ENCODE data around the gene JARID2.

Gene JARID2

GRCh38 chr6:15500901-15501825 lies 255.3 kb downstream of the JARID2 start:
- no peak for DNase-seq

GRCh38 chr6:15501826-15502445 lies 256.1 kb downstream of the JARID2 start:
- no peak for DNase-seq

GRCh38 chr6:15502446-15503345 lies 256.8 kb downstream of the JARID2 start:
- no peak for DNase-seq

GRCh38 chr6:15503346-15503680 lies 257.4 kb downstream of the JARID2 start:
- no peak for DNase-seq

- no peak for DNase-seq
Observed at GRCh38 chr6:15504040-15504495, 258.2 kb downstream of the JARID2 start.

GRCh38 chr6:15504581-15505350 lies 258.9 kb downstream of the JARID2 start:
- DNase-seq: no peak

- DNase-seq: no peak
Observed at GRCh38 chr6:15505463-15505918, 259.6 kb downstream of the JARID2 start.

GRCh38 chr6:15506066-15506465 lies 260.2 kb downstream of the JARID2 start:
- DNase-seq: no peak

- no peak for DNase-seq
Observed at GRCh38 chr6:15507221-15507620, 261.4 kb downstream of the JARID2 start.

- no peak for DNase-seq
Observed at GRCh38 chr6:15507746-15508145, 261.9 kb downstream of the JARID2 start.

- DNase-seq: no peak
Observed at GRCh38 chr6:15508441-15508871, 262.6 kb downstream of the JARID2 start.

- DNase-seq: no peak
Observed at GRCh38 chr6:15508931-15509330, 263.1 kb downstream of the JARID2 start.

- DNase-seq: no peak
Observed at GRCh38 chr6:15509335-15509933, 263.6 kb downstream of the JARID2 start.

GRCh38 chr6:15510121-15510520 lies 264.3 kb downstream of the JARID2 start:
- DNase-seq: no peak

- no peak for DNase-seq
Observed at GRCh38 chr6:15510536-15511247, 264.8 kb downstream of the JARID2 start.

GRCh38 chr6:15511248-15512125 lies 265.6 kb downstream of the JARID2 start:
- no peak for DNase-seq

- DNase-seq: no peak
Observed at GRCh38 chr6:15512126-15512525, 266.3 kb downstream of the JARID2 start.

GRCh38 chr6:15512721-15513120 lies 266.9 kb downstream of the JARID2 start:
- DNase-seq: no peak

GRCh38 chr6:15513131-15513771 lies 267.4 kb downstream of the JARID2 start:
- DNase-seq: no peak
